ENCODE measurements around the gene MMD2.
"Not testable (repeated sequence)": the region's sequence is repeated elsewhere in the genome, so short reads cannot be mapped to it uniquely, and the experiment has no call there.

MMD2 gene

GRCh38 chr7:4958477-4959301 lies at the start of gene MMD2:
Gene MMD2 (minus strand): TSS chr7:4959187. CDS start chr7:4959017, 170 bp downstream.
- DNase-seq = peak; percentile 45

GRCh38 chr7:5005066-5005465 lies 46.1 kb upstream of the MMD2 start:
- DNase-seq = no peak

GRCh38 chr7:5001911-5002310 lies 42.9 kb upstream of the MMD2 start:
- no peak for DNase-seq

- no peak for DNase-seq
Measured at GRCh38 chr7:5001003-5001402, 42.0 kb upstream of the MMD2 start.

- no peak for DNase-seq
Measured at GRCh38 chr7:4999369-4999950, 40.5 kb upstream of the MMD2 start.

- DNase-seq = no peak
Measured at GRCh38 chr7:4998910-4999309, 39.9 kb upstream of the MMD2 start.

GRCh38 chr7:4998244-4998643 lies 39.3 kb upstream of the MMD2 start:
- no peak for DNase-seq

GRCh38 chr7:4996696-4997222 lies 37.8 kb upstream of the MMD2 start:
- no peak for DNase-seq

- no peak for DNase-seq
Measured at GRCh38 chr7:4995429-4995969, 36.5 kb upstream of the MMD2 start.

GRCh38 chr7:4993471-4993870 lies 34.5 kb upstream of the MMD2 start:
- no peak for DNase-seq

- DNase-seq = not testable (repeated sequence)
Measured at GRCh38 chr7:4982741-4983140, 23.8 kb upstream of the MMD2 start.

GRCh38 chr7:4981295-4981890 lies 22.4 kb upstream of the MMD2 start:
- not testable (repeated sequence) for DNase-seq

GRCh38 chr7:4975626-4976025 lies 16.6 kb upstream of the MMD2 start:
- DNase-seq = not testable (repeated sequence)

- peak; percentile 97 for DNase-seq
Measured at GRCh38 chr7:4973728-4974198, 14.8 kb upstream of the MMD2 start.

- not testable (repeated sequence) for DNase-seq
Measured at GRCh38 chr7:4972446-4972845, 13.5 kb upstream of the MMD2 start.

- no peak for DNase-seq
Measured at GRCh38 chr7:4965295-4966022, 6.5 kb upstream of the MMD2 start.

GRCh38 chr7:4964506-4964905 lies 5.5 kb upstream of the MMD2 start:
- no peak for DNase-seq

GRCh38 chr7:4962872-4963775 lies 4.1 kb upstream of the MMD2 start:
- DNase-seq = no peak

GRCh38 chr7:4960363-4960762 lies 1.4 kb upstream of the MMD2 start:
- DNase-seq = no peak

- DNase-seq = peak; percentile 24
Measured at GRCh38 chr7:4959893-4960292, 906 bp upstream of the MMD2 start.

- DNase-seq = peak; percentile 80
Measured at GRCh38 chr7:4959306-4959705, 319 bp upstream of the MMD2 start.
